ENCODE results near the gene ALK.

- TF ChIP-seq POLR2A (IDR thresholded peaks at IDR 0.05) (no peak), CTCF (IDR thresholded peaks at IDR 0.05) (no peak)
Observed at GRCh38 chr2:29589440-29590103, 331.8 kb downstream of the ALK start.
